ENCODE results near the gene DPH6. TPM values are rescaled to one million over a fixed set of nuclear protein-coding genes. Genes with fewer than 3 reads are reported as not detected.

The DPH6 gene
- total RNA-seq, 2 donors from 2014 or later: 16.2 to 19.4 TPM

Small RNAs within 50 kb of the gene (microRNA-seq; reads per million reads assigned to microRNA genes)
- gene MIR3942: 0 reads per million in 2 donors

Data from left colon (tissue), 2 donors.